GM18873 (cell line): ENCODE results near the gene MGAT3.
"Not testable (repeated sequence)": the region's sequence is repeated elsewhere in the genome, so short reads cannot be mapped to it uniquely, and the experiment has no call there.

ENCODE experiments used
- ATAC-seq: cut with Tn5 transposase; IDR thresholded peaks from one replicate; pipeline ENCODE4 v1.9.1; 2021; ENCODE audit warnings: mild to moderate bottlenecking, moderate library complexity, moderate number of reproducible peaks; ENCODE audit not compliant: unreplicated experiment, low FRiP score

Gene MGAT3

DNA sequence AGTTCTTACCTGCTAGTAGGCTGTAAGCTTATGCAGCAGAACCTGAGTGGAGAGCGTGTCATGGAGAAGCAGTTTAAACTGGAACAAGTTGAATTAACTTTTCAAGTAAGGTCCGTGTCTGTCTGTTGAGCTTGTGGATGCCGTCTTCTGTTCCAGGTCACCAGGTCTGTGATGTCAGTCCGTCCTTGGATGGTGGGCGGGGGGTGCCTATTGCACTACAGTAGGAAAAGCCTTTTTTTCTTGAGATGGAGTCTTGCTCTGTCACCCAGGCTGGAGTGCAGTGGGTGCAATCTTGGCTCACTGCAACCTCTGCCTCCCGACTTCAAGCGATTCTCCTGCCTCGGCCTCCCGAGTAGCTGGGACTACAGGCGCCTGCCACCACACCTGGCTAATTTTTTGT, 50.2 kb downstream of the MGAT3 start:
- not testable (repeated sequence) for ATAC-seq

GRCh38 chr22:39508393-39508792, 51.6 kb downstream of the MGAT3 start:
- no peak for ATAC-seq

DNA sequence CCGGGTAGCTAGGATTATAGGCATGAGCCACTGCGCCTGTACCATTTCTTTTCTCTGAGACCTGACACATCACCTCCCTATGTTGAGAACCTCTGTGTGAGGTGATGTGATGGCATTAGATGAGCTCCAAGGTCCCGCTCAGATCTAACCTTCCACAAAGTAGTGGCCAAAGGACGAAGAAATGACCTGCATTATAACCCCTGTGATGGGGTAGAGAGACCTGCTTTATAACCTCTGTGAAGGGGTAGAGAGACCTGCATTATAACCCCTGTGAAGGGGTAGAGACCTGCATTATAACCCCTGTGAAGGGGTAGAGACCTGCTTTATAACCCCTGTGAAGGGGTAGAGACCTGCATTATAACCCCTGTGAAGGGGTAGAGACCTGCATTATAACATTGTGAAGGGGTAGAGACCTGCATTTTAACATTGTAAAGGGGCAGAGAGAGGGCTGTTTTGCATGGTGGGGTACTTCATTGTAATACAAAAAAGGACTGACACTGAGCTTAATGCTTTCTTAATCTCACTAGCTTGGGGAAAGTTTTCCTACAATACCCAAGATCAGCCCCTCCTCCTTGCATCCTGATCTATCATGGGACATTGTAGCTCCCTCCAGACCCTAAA, 53.8 kb downstream of the MGAT3 start:
- ATAC-seq: no peak

DNA sequence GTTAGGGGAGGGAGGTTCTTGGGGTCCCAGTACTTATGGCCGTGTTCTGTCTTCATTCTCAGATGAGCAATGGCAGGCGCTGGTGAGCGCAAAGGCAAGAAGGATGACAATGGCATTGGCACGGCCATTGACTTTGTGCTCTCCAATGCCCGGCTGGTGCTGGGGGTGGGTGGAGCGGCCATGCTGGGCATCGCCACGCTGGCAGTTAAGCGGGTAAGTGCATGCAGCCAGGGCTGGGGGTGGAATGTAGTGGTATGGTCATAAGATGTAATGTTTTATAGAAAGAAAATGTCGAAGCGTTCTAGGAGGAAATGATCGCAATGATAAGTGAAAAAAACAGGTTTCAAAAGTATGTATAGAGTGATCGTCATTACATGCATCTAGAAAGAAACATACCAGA, 54.4 kb downstream of the MGAT3 start:
- ATAC-seq: no peak

GRCh38 chr22:39512026-39512425, 55.2 kb downstream of the MGAT3 start:
- no peak for ATAC-seq

GRCh38 chr22:39513791-39514190, 57.0 kb downstream of the MGAT3 start:
- ATAC-seq: no peak

GRCh38 chr22:39514373-39514973, 57.7 kb downstream of the MGAT3 start:
- ATAC-seq: no peak

DNA sequence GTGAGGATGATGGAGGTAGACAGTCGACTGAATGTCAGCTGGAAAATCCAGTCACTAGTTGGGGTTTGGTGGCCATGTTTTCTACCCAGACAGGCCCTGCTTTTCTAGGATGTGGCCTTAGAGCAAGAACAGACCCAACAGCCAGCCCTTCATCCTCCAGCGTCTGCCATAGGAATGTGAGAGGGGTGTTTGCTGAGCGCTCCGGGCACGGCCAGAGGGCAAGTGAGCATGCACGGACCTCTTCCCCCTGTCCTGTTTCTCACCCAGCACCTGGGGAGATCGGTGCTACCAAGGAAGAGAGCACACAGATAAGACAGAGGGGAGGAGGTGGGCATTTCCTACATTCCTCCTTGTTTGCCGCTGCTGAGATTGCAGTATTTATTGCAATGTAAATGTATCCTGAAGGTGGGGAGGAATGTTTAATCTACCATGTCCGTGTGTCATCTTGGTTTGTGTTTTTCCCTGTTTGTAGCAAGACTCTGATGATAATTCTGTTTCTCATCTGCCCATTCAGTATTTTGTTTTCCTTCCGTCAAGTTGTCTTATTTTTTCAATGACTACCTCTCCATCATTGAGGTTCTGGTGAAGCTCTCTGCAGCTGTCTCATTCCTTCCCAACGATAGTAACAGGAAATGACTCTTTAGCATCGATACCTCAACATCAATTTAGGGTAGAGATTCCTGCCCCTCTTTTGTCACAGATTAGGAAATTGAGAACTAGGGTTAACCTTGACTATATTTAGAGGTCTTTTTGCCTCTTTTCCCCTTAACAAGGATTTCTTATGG, 58.6 kb downstream of the MGAT3 start:
- ATAC-seq: no peak

- ATAC-seq: no peak
Measured at GRCh38 chr22:39517470-39517869, 60.7 kb downstream of the MGAT3 start.

- no peak for ATAC-seq
Measured at GRCh38 chr22:39518144-39518786, 61.5 kb downstream of the MGAT3 start.

DNA sequence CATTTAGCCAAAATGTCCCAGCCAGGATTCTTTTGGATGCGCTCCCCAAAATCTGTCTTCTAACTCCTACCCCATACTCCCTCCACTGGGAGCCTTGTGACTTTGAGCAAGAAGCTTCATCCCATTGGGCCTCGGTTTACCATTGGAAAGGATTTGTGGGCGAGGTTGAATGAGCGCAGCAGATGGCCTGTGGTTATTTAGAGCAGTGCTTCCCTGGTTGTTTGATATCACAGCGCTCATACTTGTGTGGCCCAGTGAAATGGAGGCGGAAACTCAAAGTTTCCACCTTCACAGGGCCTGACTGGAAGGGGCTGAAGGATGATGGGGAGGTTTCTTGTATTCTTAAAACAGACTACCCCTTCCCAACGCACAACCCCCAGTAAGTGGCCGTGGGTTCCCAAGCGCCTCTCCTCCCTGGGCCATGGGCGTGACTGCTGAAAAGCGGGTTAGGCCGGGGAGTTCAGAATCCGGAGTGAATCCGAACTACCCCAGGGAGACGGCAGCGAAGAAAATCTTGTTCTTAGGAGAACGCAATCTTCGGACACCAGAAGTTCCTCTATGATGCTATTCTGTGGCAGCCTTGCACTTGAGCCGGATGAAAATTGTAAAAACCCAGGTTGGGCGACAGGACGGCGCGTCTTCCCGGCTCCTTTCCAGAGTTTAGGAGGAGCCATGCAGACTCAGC, 62.3 kb downstream of the MGAT3 start:
- ATAC-seq: no peak

DNA sequence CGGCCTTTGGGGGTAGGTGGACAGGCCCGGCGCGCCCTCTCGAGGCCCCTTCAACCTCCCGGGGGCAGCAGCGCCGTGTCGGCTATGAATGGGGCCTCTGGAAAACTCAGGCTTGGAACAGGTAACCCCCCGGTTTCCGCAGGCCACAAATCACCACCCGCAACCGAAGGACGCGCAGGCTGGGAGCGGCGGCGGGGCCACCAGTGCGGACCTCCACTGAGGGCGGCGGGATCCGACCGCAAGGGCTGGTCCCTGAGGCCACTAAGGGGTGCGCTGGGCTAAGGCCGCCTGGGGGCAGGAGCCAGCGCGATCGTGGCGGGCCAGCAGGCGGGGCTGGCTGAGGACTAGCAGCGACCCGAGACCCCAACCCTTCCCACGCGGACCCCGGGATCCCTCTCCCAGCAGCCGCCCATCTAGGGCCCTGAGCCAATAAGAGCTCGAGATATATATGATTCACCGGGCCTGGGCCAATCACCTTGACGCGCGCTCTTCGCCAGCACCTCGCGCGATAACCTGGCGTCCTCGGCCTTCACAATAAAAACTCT, 62.9 kb downstream of the MGAT3 start:
- ATAC-seq: peak; percentile 69

GRCh38 chr22:39520226-39521105, 63.7 kb downstream of the MGAT3 start, which contains the start of gene ATF4:
Gene ATF4, plus strand, starts transcription at chr22:39520562. Its CDS starts 884 bp downstream, at chr22:39521446.
- peak; percentile 42 for ATAC-seq

DNA sequence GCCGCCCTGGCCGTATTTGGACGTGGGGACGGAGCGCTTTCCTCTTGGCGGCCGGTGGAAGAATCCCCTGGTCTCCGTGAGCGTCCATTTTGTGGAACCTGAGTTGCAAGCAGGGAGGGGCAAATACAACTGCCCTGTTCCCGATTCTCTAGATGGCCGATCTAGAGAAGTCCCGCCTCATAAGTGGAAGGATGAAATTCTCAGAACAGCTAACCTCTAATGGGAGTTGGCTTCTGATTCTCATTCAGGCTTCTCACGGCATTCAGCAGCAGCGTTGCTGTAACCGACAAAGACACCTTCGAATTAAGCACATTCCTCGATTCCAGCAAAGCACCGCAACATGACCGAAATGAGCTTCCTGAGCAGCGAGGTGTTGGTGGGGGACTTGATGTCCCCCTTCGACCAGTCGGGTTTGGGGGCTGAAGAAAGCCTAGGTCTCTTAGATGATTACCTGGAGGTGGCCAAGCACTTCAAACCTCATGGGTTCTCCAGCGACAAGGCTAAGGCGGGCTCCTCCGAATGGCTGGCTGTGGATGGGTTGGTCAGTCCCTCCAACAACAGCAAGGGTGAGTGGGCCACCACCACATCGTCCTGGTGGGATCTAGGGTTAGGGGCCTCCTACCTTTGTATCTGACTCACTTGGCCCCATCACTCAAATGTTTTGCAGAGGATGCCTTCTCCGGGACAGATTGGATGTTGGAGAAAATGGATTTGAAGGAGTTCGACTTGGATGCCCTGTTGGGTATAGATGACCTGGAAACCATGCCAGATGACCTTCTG, 64.5 kb downstream of the MGAT3 start:
- not testable (repeated sequence) for ATAC-seq

DNA sequence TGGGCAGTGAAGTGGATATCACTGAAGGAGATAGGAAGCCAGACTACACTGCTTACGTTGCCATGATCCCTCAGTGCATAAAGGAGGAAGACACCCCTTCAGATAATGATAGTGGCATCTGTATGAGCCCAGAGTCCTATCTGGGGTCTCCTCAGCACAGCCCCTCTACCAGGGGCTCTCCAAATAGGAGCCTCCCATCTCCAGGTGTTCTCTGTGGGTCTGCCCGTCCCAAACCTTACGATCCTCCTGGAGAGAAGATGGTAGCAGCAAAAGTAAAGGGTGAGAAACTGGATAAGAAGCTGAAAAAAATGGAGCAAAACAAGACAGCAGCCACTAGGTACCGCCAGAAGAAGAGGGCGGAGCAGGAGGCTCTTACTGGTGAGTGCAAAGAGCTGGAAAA, 65.3 kb downstream of the MGAT3 start:
- ATAC-seq: not testable (repeated sequence)

GRCh38 chr22:39522567-39523300, 65.9 kb downstream of the MGAT3 start:
- no peak for ATAC-seq

GRCh38 chr22:39524089-39524752, 67.4 kb downstream of the MGAT3 start:
- no peak for ATAC-seq
